Activated CD8-positive, alpha-beta memory T cell treated with anti-CD3 and anti-CD28 coated beads, Interleukin-2, amount 10 ng/mL, durations not matched to agents 7 days and 5 days (primary cell): ENCODE measurements around the gene PRMT5. TPM values are rescaled to one million over a fixed set of nuclear protein-coding genes. Genes with fewer than 3 reads are reported as not detected.

Experiments used
- ATAC-seq: fragments of 150-1000 bp; cut with Tn5 transposase; one replicate; pipeline ENCODE4 v1.10.0; 2021; ENCODE audit warnings: moderate library complexity
- CTCF ChIA-PET: fragments of 350-600 bp; sonication (Branson Sonifier 250); formaldehyde crosslinking; loops from one replicate; lab custom pipeline; 2021; ENCODE audit warnings: antibody characterized with exemption; lab: Charles Lee
- DNase-seq: peaks from one replicate; pipeline ENCODE4 v3.0.0-alpha.2; 2020
- H3K27ac Mint-ChIP-seq: one replicate; pipeline ENCODE4 v1.8.0; 2021; ENCODE audit warnings: mild to moderate bottlenecking, mixed read lengths
- H3K27me3 Mint-ChIP-seq: one replicate; pipeline ENCODE4 v1.8.0; 2021; ENCODE audit warnings: mixed read lengths
- H3K36me3 Mint-ChIP-seq: one replicate; pipeline ENCODE4 v1.8.0; 2021; ENCODE audit warnings: mild to moderate bottlenecking, mixed read lengths
- H3K4me1 Mint-ChIP-seq: one replicate; pipeline ENCODE4 v1.8.0; 2021; ENCODE audit warnings: mixed read lengths
- H3K4me3 Mint-ChIP-seq: one replicate; pipeline ENCODE4 v1.8.0; 2021; ENCODE audit warnings: mild to moderate bottlenecking, moderate library complexity, mixed read lengths
- H3K9me3 Mint-ChIP-seq: one replicate; pipeline ENCODE4 v1.8.0; 2022; ENCODE audit warnings: low read depth, mixed read lengths
- total RNA-seq, 2 experiments: library from RNA; stranded (reverse); gene quantifications; one replicate each; pipeline ENCODE4 v1.2.3, GENCODE V29; 2021

The PRMT5 gene
- total RNA-seq, 2 experiments from 2014 or later, result 49.2 to 84.0 TPM

DNA sequence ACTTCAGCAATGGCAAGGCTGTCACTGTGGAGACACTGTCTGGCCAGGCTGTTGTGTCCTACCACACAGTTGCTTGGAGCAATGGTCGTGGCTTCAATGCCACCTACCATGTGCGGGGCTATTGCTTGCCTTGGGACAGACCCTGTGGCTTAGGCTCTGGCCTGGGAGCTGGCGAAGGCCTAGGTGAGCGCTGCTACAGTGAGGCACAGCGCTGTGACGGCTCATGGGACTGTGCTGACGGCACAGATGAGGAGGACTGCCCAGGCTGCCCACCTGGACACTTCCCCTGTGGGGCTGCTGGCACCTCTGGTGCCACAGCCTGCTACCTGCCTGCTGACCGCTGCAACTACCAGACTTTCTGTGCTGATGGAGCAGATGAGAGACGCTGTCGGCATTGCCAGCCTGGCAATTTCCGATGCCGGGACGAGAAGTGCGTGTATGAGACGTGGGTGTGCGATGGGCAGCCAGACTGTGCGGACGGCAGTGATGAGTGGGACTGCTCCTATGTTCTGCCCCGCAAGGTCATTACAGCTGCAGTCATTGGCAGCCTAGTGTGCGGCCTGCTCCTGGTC lies 53.3 kb downstream of the PRMT5 start:
- Mint-ChIP-seq H3K27ac (no peak overlapping the region), H3K36me3 (peaks cover 27% of the 10 kb centered on the region), H3K4me1 (peaks cover 22% of the 10 kb centered on the region), H3K4me3 (no peak overlapping the region), H3K9me3 (no peaks in the 10 kb centered on the region), H3K27me3 (no peaks in the 10 kb centered on the region)
- ATAC-seq, result no peak
- CTCF ChIA-PET, result interaction anchor here (1.7 to 1.8 kb wide), 2 partner anchors 24 to 26 kb away, joined by 4 to 6 read pairs; no protein-coding TSS in a partner anchor
- no peak for DNase-seq

DNA sequence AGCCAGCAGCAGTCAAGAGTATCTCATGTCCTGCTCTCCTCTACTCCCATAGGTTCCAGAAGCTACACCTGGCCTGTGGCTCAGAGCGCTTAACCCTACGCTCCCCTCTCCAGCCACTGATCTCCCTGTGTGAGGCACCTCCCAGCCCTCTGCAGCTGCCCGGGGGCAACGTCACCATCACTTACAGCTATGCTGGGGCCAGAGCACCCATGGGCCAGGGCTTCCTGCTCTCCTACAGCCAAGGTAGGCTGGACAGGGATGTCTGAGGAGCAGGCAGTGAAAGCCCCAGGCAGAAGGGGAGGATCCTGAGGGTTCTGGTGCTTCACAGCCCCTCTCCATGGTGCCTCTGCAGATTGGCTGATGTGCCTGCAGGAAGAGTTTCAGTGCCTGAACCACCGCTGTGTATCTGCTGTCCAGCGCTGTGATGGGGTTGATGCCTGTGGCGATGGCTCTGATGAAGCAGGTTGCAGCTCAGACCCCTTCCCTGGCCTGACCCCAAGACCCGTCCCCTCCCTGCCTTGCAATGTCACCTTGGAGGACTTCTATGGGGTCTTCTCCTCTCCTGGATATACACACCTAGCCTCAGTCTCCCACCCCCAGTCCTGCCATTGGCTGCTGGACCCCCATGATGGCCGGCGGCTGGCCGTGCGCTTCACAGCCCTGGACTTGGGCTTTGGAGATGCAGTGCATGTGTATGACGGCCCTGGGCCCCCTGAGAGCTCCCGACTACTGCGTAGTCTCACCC lies 54.0 kb downstream of the PRMT5 start:
- DNase-seq (no peak), ATAC-seq (no peak)
- Mint-ChIP-seq H3K4me3 (no peak overlapping the region), H3K9me3 (no peaks in the 10 kb centered on the region), H3K36me3 (peaks cover 27% of the 10 kb centered on the region), H3K27ac (no peak overlapping the region), H3K4me1 (peaks cover 28% of the 10 kb centered on the region), H3K27me3 (no peaks in the 10 kb centered on the region)
- CTCF ChIA-PET, result interaction anchor here (1.7 to 5.6 kb wide), 3 partner anchors 11 to 27 kb away, joined by 4 to 126 read pairs (median 61); partner anchors contain the start of gene REM2

DNA sequence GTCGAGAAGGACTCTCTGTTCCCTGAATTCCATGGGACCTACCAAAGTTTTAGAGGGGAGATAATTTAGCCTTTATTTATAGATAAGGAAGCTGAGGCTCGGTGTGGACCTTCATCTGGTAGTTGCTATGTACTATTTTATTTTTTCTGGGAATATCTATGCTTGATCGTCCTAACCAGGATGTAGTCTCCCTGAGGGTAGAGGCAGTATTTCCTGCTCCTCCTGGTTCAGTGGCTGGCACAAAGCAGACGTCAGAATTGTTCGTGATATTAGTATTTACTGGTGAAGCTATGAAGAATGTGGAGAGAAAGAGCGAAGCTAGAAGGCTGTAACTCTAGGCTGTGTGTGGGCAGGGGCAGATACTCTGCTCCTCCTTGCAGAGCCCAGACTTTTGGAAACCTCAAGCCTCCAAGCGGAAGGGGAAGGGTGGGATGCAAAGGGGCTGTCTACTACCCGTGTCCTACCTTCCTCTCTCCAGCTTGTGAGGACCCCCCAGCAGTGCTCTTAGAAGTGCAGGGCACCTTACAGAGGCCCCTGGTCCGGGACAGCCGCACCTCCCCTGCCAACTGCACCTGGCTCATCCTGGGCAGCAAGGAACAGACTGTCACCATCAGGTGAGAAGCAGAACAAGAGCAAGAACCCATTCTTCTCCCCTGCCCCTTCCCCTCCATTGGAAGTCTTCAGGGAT lies 56.2 kb downstream of the PRMT5 start:
- H3K36me3 Mint-ChIP-seq, result peaks cover 25% of the 10 kb centered on the region
- DNase-seq, result no peak
- ATAC-seq, result no peak
- peak overlapping the region; percentile 88 for H3K4me3 Mint-ChIP-seq
- peak overlapping the region; percentile 80 for H3K27ac Mint-ChIP-seq
- no peaks in the 10 kb centered on the region for H3K27me3 Mint-ChIP-seq
- H3K9me3 Mint-ChIP-seq, result no peaks in the 10 kb centered on the region
- CTCF ChIA-PET, result interaction anchor here (0.8 to 5.6 kb wide), 24 partner anchors 12 to 345 kb away, joined by 3 to 126 read pairs (median 8); partner anchors contain the start of genes AJUBA, OXA1L, PRMT5 and RBM23
- peaks cover 32% of the 10 kb centered on the region for H3K4me1 Mint-ChIP-seq

DNA sequence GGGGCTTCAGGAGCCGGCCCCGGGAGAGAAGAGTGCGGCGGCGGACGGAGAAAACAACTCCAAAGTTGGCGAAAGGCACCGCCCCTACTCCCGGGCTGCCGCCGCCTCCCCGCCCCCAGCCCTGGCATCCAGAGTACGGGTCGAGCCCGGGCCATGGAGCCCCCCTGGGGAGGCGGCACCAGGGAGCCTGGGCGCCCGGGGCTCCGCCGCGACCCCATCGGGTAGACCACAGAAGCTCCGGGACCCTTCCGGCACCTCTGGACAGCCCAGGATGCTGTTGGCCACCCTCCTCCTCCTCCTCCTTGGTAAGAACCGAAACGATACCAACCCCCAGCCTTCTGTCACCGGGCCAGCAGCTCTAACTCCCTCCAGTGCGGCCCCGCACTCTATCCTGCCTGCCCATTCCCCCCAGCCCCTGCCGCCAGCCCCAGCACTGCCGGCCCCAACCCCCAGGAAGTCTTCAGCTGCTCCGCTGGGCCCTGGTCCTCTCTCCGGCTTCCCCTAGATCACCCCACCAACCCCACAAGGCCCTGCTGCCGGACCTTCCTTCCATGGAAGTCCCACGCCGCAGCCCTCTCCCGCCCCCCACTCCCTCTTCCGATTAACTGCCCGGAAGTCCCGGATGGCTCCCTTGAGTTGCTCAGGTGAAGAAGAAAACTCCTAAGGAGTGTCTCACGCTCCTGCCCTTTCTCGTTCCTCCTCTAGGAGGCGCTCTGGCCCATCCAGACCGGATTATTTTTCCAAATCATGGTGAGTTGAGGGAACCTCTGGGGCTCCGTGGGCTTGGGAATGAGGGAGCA lies 56.9 kb downstream of the PRMT5 start:
- Mint-ChIP-seq H3K27me3 (no peaks in the 10 kb centered on the region), H3K4me1 (peaks cover 32% of the 10 kb centered on the region), H3K9me3 (no peaks in the 10 kb centered on the region), H3K36me3 (peaks cover 19% of the 10 kb centered on the region), H3K27ac (peak overlapping the region; percentile 98), H3K4me3 (peak overlapping the region; percentile 88)
- ATAC-seq (peak; percentile 43), DNase-seq (peak; percentile 80)
- CTCF ChIA-PET, result interaction anchor here (0.6 to 5.6 kb wide), 26 partner anchors 12 to 362 kb away, joined by 3 to 126 read pairs (median 5); partner anchors contain the start of genes AJUBA, OXA1L, PRMT5 and RBM23

DNA sequence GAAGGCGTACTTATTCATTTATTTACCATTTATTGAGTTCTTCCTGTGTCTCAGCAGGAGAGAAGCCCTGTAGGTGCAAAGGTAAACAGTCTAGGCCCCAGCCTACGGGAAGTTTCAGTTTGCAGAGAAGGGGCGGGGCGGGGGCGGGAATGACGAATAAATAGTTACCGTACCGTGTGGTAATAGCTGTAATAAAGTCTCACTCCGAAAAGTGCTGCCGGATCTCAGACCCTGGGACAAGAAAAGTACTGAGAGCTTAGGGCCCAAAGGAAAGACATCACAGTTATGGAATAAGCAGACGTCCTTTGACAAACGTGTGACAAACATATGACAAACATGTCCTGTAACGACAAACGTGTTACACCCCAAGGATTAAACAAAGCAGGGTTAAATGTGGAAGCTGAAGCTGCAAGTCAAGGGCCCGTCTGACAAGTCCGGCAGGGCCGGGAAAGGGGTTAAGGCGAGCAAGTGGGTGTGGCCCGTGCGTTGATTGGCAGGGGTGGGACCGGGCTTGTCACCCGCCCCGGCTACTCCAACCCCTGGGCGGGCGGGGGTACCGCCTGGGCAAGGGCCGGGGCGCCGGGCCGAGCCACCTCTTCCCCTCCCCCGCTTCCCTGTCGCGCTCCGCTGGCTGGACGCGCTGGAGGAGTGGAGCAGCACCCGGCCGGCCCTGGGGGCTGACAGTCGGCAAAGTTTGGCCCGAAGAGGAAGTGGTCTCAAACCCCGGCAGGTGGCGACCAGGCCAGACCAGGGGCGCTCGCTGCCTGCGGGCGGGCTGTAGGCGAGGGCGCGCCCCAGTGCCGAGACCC lies 57.7 kb downstream of the PRMT5 start, which contains the start of gene LRP10:
Gene LRP10 (plus strand): TSS at position 517 of the 809 bp plus-strand sequence. CDS start 564 bp downstream, outside the sequence.
- peaks cover 19% of the 10 kb centered on the region for H3K36me3 Mint-ChIP-seq
- peak; percentile 92 for DNase-seq
- H3K27me3 Mint-ChIP-seq, result no peaks in the 10 kb centered on the region
- no peaks in the 10 kb centered on the region for H3K9me3 Mint-ChIP-seq
- peak; percentile 89 for ATAC-seq
- H3K27ac Mint-ChIP-seq, result peak within 1 kb of the TSS; percentile 98
- H3K4me3 Mint-ChIP-seq, result peak within 1 kb of the TSS; percentile 88
- peaks cover 32% of the 10 kb centered on the region for H3K4me1 Mint-ChIP-seq
- CTCF ChIA-PET, result interaction anchor here (0.6 to 5.6 kb wide), 22 partner anchors 11 to 361 kb away, joined by 3 to 126 read pairs (median 8); partner anchors contain the start of genes OXA1L, PRMT5, RBM23 and REM2

DNA sequence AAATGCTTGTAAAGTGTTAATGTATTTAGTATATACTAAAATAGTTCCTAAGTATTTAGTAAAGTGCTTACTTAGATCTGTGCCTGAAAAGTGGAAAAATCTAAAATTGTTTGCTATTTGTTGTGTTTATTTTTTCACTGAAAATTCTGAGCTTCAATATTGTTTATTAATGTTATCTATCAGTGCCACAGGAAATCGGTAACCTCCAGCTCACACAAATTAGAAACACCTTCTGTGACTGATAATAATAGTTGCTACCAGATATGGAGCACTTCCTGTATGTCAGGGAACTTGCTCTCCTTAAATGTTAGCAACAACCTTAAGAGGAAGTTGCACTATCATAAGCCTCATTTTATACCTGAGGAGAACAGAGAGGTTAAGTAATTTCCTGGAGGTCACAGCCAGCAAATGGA lies 58.4 kb downstream of the PRMT5 start:
- H3K27me3 Mint-ChIP-seq, result no peaks in the 10 kb centered on the region
- no peak for DNase-seq
- H3K9me3 Mint-ChIP-seq, result no peaks in the 10 kb centered on the region
- H3K27ac Mint-ChIP-seq, result peak overlapping the region; percentile 98
- peaks cover 30% of the 10 kb centered on the region for H3K4me1 Mint-ChIP-seq
- CTCF ChIA-PET, result interaction anchor here (0.6 to 5.6 kb wide), 12 partner anchors 10 to 312 kb away, joined by 3 to 126 read pairs (median 24); partner anchors contain the start of genes OXA1L, PRMT5, RBM23 and REM2
- peak; percentile 50 for ATAC-seq
- H3K36me3 Mint-ChIP-seq, result peaks cover 15% of the 10 kb centered on the region
- peak overlapping the region; percentile 88 for H3K4me3 Mint-ChIP-seq

Other genes starting within 250 kb of the PRMT5 start
- gene OXA1L, start 162.7 kb downstream of the PRMT5 start, total RNA-seq, result 100 to 1,000 TPM; 106 to 133 TPM
- gene SLC7A7, start 113.9 kb downstream of the PRMT5 start, total RNA-seq, result under 1 TPM; 0.16 to 0.58 TPM
- gene MRPL52, start 99.5 kb downstream of the PRMT5 start, total RNA-seq, result 100 to 1,000 TPM; 107 to 147 TPM
- 1 to 10 TPM; 1.3 to 2.5 TPM for gene MMP14, start 92.8 kb downstream of the PRMT5 start, total RNA-seq
- 10 to 100 TPM; 59.0 to 60.1 TPM for gene LRP10, start 57.6 kb downstream of the PRMT5 start, total RNA-seq
- gene REM2, start 46.2 kb downstream of the PRMT5 start, total RNA-seq, result under 1 TPM; 0.26 to 0.93 TPM
- gene RBM23, start 10.2 kb downstream of the PRMT5 start, total RNA-seq, result 10 to 100 TPM; 82.9 to 96.7 TPM
- 10 to 100 TPM; 57.0 to 77.9 TPM for gene HAUS4, start 27.7 kb upstream of the PRMT5 start, total RNA-seq
- 1 to 10 TPM in 1 of 2 experiments, under 1 TPM in 1; 0.41 to 1.2 TPM for gene AJUBA, start 53.2 kb upstream of the PRMT5 start, total RNA-seq
- gene C14orf93, start 80.8 kb upstream of the PRMT5 start, total RNA-seq, result 10 to 100 TPM in 1 of 2 experiments, 1 to 10 TPM in 1; 9.0 to 12.6 TPM
- 10 to 100 TPM; 66.7 to 95.3 TPM for gene PSMB5, start 105.5 kb upstream of the PRMT5 start, total RNA-seq
- gene PSMB11, start 112.8 kb upstream of the PRMT5 start, total RNA-seq, result not detected
- 1 to 10 TPM; 2.4 to 2.5 TPM for gene CDH24, start 128.1 kb upstream of the PRMT5 start, total RNA-seq
- 100 to 1,000 TPM; 172 to 204 TPM for gene ACIN1, start 165.8 kb upstream of the PRMT5 start, total RNA-seq
- gene C14orf119, start 166.1 kb upstream of the PRMT5 start, total RNA-seq, result 10 to 100 TPM; 44.6 to 53.2 TPM
- gene CIROP, start 175.6 kb upstream of the PRMT5 start, total RNA-seq, result not detected
- under 1 TPM in 1 of 2 experiments, not detected in 1; 0.79 TPM for gene CEBPE, start 189.9 kb upstream of the PRMT5 start, total RNA-seq